Measurements from ENCODE around the gene MMP24. TPM values are rescaled to one million over a fixed set of nuclear protein-coding genes. Genes with fewer than 3 reads are reported as not detected.
A peak's percentile ranks its signal among the peaks of the same experiment; 100 is the strongest.

The MMP24 gene
- total RNA-seq, 1 donor from 2014 or later: 15.6 TPM

- H3K9me3 ChIP-seq (ENCODE audit: insufficient read depth, low read depth, low read length): no peaks in the 10 kb centered on the region
- H3K27ac ChIP-seq (ENCODE audit: low read depth, low read length): peak overlapping the region; percentile 97
- FAIRE-seq: peak; percentile 83
- Mint-ChIP-seq H3K27ac (ENCODE audit: unreplicated experiment) (peak overlapping the region; percentile 96), H3K36me3 (ENCODE audit: low read depth, unreplicated experiment) (peaks cover 2% of the 10 kb centered on the region), H3K4me1 (ENCODE audit: low read depth, unreplicated experiment) (peaks cover 53% of the 10 kb centered on the region), H3K27me3 (ENCODE audit: low read depth, unreplicated experiment) (no peaks in the 10 kb centered on the region), H3K9me3 (ENCODE audit: unreplicated experiment) (no peaks in the 10 kb centered on the region), H3K4me3 (ENCODE audit: unreplicated experiment) (peak overlapping the region; percentile 64)
- H4K20me1 ChIP-seq (ENCODE audit: insufficient read depth, low read length): no peaks in the 10 kb centered on the region
- H3K79me2 ChIP-seq (ENCODE audit: insufficient read depth, low read length): peaks cover 5% of the 10 kb centered on the region
- peak; percentile 96 for DNase-seq (ENCODE audit: low read depth)
- H3K4me2 ChIP-seq (ENCODE audit: low read length): peak overlapping the region; percentile 75
- peak overlapping the region; percentile 80 for H3K9ac ChIP-seq (ENCODE audit: low read length)
- TF ChIP-seq EZH2 (IDR thresholded peaks at IDR 0.05; ENCODE audit: insufficient read depth, low read length) (no peak), CTCF (IDR thresholded peaks at IDR 0.05; ENCODE audit: insufficient read depth, low read depth, low read length) (no peak)
- no peaks in the 10 kb centered on the region for H3K36me3 ChIP-seq (ENCODE audit: insufficient read depth, low read length)
- no peak overlapping the region for H2AFZ ChIP-seq (ENCODE audit: low read depth, low read length)
- peaks cover 56% of the 10 kb centered on the region for H3K4me1 ChIP-seq (ENCODE audit: insufficient read depth, low read length)
- peak overlapping the region; percentile 21 for H3K4me3 ChIP-seq (ENCODE audit: insufficient read depth, low read depth, low read length)
- H3K27me3 ChIP-seq (ENCODE audit: insufficient read depth, low read length): no peaks in the 10 kb centered on the region
Observed at GRCh38 chr20:35320396-35321126, 94.1 kb downstream of the MMP24 start.

GRCh38 chr20:35325401-35325800, 98.9 kb downstream of the MMP24 start:
- no peak for DNase-seq (ENCODE audit: low read depth)
- Histone ChIP-seq H3K9me3 (ENCODE audit: insufficient read depth, low read depth, low read length) (no peaks in the 10 kb centered on the region), H3K4me2 (ENCODE audit: low read length) (no peak overlapping the region), H3K4me1 (ENCODE audit: insufficient read depth, low read length) (peaks cover 24% of the 10 kb centered on the region), H2AFZ (ENCODE audit: low read depth, low read length) (no peak overlapping the region), H3K9ac (ENCODE audit: low read length) (no peak overlapping the region), H3K27me3 (ENCODE audit: insufficient read depth, low read length) (no peaks in the 10 kb centered on the region), H3K36me3 (ENCODE audit: insufficient read depth, low read length) (no peaks in the 10 kb centered on the region), H3K27ac (ENCODE audit: low read depth, low read length) (no peak overlapping the region), H3K4me3 (ENCODE audit: insufficient read depth, low read depth, low read length) (no peak overlapping the region), H4K20me1 (ENCODE audit: insufficient read depth, low read length) (no peaks in the 10 kb centered on the region), H3K79me2 (ENCODE audit: insufficient read depth, low read length) (no peaks in the 10 kb centered on the region)
- Mint-ChIP-seq H3K36me3 (ENCODE audit: low read depth, unreplicated experiment) (peaks cover 5% of the 10 kb centered on the region), H3K9me3 (ENCODE audit: unreplicated experiment) (no peaks in the 10 kb centered on the region), H3K4me3 (ENCODE audit: unreplicated experiment) (no peak overlapping the region), H3K4me1 (ENCODE audit: low read depth, unreplicated experiment) (peaks cover 56% of the 10 kb centered on the region), H3K27me3 (ENCODE audit: low read depth, unreplicated experiment) (no peaks in the 10 kb centered on the region), H3K27ac (ENCODE audit: unreplicated experiment) (peak overlapping the region; percentile 56)
- TF ChIP-seq CTCF (IDR thresholded peaks at IDR 0.05; ENCODE audit: insufficient read depth, low read depth, low read length): no peak
- no peak for TF ChIP-seq EZH2 (IDR thresholded peaks at IDR 0.05; ENCODE audit: insufficient read depth, low read length)
- no peak for FAIRE-seq
